Measurements from ENCODE around the gene TRIM46.
"Not testable (repeated sequence)": the region's sequence is repeated elsewhere in the genome, so short reads cannot be mapped to it uniquely, and the experiment has no call there.

TRIM46 gene

DNA sequence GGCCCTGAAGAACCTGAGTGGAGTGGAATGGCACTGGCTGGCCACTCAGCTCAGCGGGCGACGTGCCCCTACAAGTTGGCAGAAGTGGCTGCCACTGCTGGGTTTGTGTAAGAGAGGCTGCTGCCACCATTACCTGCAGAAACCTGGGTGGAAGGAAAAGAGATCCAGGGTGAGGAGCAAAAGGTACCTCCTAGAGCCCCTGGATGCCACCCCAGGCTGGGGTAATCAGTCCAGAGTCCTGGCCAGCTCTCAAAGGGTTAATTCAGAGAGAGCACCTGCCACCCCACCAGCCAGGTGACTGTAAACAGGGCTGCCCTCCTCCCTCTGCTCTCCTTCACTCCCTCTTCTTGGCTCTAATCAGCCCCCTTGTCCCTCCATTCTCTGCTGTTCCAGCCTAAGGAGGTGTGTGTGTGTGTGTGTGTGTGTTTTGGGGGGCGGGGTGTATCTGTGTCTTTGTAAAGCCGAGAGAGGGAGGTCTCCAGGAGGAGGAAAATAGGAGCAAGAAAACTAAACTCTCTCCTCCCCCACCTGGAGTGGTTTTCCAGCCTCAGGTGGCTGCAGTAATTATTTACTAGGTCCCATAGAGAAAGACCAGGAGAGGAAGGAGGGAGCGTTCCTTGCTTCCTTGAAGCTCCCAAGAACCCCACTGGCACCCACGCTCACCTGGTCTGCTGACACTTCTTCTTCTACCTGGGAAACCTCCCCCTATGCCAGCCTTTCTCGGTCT, 12.6 kb downstream of the TRIM46 start:
- DNase-seq (ENCODE audit: low read depth in 2 of 2): no peak

DNA sequence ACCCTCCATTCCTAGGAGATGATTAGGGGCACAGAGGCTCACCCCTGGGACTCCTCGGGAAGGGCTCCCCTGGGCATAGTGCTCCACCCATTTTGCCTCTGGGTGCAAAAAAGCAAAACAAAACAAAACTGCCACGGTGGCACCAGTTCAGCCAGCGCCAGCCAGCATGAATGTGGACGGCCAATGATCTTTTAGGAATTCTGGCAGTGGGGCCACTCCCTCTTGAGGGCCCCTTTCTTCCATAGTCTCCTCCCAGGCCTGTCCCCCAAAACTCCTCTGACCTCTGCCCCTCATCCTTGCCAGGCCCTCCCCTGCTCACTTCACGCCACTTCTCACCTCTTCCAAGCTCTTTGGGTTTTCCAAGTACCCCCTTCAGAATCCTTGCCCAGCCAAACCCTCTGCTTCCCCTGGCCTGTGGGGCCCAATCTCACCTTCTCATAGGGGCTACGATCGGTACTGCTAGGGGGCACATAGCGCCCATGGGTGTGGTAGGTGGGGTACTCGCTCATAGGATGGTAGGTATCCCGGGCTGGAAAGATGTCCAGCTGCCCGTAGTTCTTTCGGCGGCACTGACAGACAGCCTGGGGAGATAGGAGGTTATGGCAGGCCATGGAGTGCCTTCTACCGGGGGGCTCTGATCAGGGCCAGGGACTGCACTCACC, 13.3 kb downstream of the TRIM46 start:
- no peak for DNase-seq (ENCODE audit: low read depth in 2 of 2)

DNA sequence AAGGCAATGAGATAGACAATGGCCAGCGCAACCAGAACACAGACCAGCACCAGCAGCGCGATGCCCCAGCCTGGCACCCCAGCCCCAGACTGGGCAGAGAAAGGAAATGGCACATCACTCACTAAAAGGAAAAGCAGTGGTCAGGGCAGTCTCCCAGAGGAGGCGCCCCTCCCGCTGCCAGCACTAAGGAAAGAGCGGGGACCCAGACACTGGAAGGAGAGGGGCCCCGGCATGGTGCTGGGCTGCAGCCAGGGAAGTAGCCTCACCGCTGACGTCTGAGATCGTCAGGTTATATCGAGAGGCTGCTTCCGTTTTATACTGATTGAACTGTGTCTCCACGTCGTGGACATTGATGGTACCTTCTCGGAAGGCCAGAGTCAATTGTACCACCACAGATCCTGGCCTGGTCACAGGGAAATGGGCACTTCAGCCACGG, 13.8 kb downstream of the TRIM46 start:
- no peak for DNase-seq (ENCODE audit: low read depth in 2 of 2)

DNA sequence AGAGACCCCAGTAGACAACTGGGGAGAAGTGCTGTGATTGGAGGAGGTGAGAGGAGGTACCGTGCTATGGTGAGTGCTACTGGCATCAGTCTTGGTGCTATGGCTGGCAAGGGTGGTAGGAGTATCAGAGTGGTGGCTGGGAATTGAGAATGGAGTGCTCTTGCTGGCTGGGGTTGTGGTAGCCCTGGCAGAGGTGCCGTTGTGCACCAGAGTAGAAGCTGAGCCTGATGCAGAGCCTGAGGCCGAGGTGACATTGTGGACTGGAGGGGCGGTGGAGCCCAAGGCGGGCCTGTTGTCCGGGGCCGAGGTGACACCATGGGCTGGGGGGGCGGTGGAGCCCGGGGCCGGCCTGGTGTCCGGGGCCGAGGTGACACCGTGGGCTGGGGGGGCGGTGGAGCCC, 14.6 kb downstream of the TRIM46 start:
- DNase-seq (ENCODE audit: low read depth in 2 of 2): no peak

DNA sequence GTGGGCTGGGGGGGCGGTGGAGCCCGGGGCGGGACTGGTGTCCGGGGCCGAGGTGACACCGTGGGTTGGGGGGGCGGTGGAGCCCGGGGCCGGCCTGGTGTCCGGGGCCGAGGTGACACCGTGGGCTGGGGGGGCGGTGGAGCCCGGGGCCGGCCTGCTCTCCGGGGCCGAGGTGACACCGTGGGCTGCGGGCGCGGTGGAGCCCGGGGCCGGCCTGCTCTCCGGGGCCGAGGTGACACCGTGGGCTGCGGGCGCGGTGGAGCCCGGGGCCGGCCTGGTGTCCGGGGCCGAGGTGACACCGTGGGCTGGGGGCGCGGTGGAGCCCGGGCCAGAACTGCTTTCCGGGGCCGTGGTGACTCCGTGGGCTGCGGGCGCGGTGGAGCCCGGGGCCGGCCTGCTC, 16.3 kb downstream of the TRIM46 start:
- DNase-seq (ENCODE audit: low read depth in 2 of 2): not testable (repeated sequence)

DNA sequence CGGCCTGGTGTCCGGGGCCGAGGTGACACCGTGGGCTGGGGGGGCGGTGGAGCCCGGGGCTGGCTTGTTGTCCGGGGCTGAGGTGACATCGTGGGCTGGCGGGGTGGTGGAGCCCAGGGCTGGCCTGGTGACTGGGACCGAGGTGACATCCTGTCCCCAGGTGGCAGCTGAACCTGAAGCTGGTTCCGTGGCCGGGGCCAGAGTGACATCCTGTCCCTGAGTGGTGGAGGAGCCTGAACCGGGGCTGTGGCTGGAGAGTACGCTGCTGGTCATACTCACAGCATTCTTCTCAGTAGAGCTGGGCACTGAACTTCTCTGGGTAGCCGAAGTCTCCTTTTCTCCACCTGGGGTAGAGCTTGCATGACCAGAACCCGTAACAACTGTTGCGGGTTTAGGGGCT, 18.3 kb downstream of the TRIM46 start:
- DNase-seq (ENCODE audit: low read depth in 2 of 2): no peak

DNA sequence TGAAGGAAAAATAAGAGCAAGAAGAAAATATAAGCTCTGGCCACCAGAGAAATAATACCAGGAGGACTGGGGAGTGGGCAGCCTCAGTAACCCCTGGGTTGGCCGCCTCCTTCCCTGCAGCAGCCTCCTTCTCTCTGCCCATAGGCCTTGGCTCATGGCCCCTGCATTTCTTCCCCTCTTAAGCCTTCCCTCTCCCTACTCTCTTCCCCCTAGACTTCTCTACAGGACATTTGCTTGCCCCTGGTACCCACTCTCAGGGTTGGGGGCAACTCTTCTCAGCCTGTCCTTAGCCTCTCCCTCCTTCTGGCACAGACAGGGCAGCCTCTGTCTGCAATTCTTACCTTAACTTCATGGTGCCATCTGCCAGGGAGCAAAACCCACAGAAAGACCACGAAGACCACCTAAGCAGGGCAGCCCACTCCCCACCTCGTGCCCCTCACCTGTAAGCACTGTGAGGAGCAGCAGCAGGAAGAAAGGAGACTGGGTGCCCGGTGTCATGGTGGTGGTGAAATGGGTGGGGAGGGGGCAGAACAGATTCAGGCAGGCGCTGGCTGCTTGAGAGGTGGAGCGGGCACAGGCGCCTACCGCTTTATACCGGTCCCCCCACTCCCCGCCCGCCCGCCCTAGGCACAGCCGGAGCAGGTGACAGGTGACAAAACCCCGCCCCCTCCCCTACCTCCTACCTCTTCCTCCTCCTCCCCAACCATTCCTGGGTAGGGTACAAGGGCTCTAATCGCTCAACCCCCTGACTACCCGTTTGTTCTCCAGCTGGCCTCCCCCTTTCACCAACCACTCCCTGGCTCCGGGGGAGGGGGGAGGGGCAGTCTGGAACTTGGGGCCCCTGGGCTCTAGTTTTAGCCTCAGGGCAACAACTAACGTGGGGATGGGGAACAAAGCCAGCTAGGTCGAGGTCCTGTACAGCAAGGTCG, 19.0 kb downstream of the TRIM46 start:
- peak in 1 of 2 donors; percentile 28 for DNase-seq (ENCODE audit: low read depth in 2 of 2)

DNA sequence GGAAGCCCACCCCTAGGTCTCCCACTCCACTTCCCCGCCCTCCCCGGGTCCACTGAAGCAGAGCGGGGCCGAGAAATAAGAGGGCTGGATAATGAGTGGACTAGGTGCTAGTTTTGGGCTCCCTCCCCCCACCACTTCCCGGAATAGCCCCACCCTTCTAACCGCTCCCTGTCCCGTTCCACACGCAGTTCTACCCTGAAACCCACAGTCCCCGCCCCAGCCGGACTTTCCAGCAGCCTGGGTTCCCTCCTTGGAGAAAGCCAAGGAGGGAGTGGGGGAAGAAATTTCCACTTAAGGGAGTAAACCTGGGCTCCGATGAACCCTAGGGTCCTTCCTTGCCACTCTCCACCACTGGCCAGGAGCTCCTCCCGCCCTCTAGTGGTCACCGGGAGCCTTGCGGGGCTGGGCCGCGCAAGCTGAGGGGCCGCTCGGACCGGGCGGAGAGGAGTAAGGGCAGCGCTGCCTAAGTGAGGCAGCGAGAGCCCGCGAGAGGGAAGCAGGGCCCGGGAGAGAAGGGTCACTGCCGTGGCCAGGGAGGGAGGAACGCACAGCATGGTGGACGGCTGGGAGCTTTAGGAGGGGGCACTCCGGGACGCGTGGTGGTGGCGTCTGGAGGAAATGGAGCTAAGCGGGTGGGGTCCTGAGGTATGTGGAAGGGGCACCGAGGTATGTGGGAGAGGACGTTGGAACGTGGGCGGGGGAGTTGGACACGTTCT, 19.8 kb downstream of the TRIM46 start:
- peak; percentile 56 to 71 for DNase-seq (ENCODE audit: low read depth in 2 of 2)

DNA sequence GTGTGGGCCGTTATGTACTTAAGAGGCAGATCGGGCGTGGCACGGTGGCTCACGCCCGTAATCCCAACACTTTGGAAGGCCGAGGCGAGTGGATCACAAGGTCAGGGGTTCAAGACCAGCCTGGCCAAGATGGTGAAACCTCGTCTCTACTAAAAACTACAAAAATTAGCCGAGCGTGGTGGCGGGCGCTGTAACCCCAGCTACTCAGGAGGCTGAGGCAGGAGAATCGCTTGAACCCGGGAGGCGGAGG, 20.3 kb downstream of the TRIM46 start:
- DNase-seq (ENCODE audit: low read depth in 2 of 2): not testable (repeated sequence)

DNA sequence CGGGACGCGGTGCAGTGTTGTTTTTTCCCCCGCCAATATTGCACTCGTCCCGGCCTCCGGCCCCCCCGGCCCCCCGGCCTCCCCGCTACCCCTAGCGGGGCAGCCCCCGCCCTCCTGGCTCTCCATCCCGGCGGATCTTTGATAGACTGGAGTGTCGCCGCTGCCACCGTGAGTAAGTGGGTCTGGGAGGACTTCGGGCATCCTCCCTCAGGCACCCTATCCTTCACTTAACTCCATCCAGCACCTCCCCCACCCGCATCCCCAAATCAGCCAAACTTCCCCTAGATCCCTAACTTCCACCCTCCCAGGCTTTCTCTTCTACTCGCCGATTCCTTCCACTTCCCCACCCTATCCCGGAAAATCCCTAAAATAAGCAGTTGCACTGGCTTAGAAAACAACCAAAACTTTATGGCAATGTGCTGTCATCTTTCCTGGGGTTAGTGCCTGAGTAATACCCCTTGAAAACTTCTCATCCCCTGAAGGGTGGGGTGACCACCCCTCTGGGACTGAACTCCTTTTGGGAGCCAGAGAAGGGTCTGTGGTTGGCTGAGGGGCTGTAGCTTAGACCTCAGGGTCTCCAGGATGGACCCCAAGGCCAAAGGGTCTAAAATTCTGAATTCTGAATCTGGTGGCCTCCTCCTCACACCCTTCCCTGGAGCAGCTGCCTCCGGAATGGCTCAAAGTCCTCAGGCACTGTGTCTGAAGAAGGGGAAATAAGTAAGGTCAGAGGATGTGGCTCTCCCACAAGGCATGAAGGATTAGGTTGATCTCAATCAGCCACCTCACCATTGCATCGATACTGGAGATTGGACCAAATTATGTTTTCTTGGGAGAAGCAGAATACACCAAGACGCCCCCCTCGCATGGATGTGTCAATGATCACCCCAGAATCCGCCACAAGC, 21.8 kb downstream of the TRIM46 start:
- no peak for DNase-seq (ENCODE audit: low read depth in 2 of 2)

DNA sequence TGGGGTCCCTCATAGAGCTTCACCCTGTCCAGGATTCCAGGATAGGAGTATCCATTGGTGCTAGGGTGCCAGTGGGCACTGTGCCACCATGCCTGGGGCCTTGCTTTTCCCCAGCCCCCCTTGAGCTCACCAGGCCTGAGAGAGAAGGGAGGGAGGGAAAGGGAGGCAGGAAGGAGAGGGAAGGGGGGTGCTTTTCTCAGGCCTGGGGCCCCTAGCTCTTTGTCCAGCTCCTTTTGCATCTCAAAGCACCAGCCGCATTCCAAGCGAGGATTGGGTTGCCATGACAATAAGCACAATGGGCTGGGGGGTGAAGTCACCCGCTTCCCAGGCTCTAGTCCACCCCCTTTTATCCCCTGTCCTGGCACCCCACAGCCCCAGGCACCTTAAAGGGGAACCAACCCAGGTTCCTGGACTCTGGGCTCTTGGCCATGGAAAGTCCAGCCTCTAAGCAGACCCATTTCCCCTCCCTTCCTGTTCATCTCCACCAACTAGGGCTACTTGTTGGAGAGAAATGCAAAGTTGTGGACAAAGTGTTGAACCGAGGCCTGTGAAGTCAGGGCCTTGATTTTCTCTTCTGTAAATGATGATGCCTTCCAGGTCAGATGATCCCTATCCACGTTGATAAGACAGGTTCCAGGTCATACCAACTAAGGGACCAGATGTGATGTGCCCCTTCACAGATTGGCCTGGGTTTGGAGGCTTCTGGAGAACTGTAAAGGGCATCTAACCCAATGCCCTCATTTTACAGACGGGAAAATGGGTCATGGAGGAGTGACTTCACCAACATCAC, 22.6 kb downstream of the TRIM46 start:
- no peak for DNase-seq (ENCODE audit: low read depth in 2 of 2)

DNA sequence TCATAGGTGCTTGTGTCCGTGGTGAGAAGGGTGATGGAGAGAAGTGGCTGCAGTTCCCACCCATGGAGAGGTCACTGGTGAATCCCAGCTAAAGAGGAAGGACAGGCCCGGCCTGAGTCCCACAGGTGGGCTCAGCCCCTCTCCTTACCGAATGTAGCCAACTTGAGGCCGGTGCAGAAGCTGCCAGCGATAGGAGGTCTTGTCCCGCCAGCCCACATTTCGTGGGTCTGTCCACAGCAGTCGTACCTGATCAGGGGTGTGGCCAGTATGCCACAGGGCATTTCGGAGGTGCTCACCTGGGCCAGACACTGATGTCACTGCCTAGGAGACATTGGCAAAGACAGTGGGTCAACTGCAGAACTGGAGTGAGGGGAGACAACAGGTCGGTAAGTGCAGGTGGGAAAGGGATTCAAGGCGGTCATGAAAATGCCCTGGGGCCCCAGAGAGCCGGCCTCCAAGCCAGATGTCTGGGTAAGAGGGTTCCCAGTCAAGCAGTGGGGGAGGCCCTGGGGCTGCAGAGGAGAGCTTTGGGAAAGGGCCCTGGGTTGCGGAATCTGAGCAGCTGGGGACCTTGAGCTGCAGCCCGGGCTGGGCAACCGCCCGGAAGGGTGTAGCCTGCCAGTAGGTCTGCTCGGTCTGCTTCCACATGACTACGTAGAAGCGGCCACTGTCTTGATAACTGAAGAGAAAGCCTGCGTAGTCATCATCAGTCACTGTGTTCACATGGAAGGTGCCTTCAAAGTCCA, 23.4 kb downstream of the TRIM46 start:
- DNase-seq (ENCODE audit: low read depth in 2 of 2): no peak

DNA sequence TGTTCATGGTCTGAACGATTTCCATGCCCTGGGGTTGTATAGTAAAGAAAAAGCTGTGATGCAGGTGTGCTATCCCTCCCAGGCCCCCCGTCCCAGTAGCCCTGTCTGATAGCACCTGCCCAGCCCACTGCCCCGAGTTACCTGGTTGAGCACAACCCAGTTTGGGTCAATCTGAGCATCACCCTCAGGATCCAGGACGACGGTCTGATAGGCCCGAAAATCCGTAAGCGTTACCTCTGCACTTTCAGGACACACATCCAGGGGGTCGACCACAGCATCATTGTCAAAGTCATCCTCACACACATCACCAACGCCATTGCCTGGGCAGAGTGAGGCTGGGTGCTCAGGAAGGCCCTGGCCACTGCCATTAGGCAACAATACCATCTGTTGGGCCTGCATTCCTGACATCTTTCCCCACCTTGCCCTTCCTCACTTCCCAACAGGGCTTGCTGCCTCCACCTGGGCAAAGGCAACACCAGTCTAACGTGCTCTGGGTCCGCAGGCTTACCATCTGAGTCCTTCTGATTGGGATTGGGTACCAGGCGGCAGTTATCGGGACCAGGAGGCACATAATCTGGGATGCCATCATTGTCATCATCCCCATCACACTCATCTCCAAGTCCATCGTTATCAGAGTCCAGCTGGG, 24.4 kb downstream of the TRIM46 start:
- no peak for DNase-seq (ENCODE audit: low read depth in 2 of 2)

DNA sequence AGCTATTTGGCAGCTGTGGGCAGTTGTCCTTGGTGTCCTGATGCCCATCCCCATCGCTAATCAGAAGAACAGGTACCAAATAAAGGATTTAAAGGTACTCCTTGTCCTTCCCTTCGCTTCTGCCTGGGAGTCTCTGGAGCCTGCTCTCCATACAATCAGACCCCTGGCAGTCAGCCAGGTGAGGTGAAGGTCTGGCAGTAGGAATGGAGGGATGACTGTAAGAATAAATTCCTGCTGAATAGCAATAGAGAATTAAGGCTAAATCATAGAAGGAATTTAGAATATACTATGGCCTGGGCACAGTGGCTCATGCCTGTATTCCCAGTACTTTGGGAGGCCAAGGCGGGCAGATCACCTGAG, 24.9 kb downstream of the TRIM46 start:
- no peak for DNase-seq (ENCODE audit: low read depth in 2 of 2)

DNA sequence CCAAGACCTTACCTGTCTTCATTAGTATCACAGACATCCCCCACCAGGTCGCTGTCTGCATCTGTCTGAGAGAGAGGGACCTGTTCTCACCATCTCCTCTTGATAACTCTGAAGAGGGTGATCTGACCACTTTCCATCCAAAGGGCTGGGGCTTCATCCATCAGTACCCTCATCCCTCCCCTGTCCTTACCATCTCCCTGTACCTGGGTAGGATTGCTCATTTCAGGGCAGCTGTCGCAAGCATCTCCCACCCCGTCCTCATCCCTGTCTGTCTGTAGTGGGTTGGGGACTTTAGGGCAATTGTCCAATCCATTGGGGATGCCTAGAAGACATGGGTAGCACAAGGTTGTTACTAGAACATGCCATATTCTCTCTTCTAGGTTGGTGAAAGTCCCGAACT, 26.1 kb downstream of the TRIM46 start:
- DNase-seq (ENCODE audit: low read depth in 2 of 2): no peak

DNA sequence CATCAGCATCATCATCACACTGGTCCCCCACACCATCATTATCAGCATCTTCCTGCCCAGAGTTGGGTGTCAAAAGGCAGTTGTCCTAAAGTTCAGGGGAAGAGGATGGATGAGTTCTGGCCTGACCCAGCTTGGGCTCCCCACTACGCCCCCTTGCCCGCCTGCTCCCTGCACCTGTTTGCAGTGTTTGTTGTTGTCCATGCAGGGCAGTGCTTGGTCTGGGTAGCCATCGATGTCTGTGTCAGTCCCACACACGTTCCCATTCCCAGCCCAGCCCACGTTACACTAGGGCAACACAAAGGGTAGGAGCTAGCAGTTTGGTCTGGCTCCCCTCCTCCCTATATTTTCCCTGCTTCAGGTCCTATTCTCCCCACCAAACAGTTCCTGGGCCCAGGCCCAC, 27.3 kb downstream of the TRIM46 start:
- no peak for DNase-seq (ENCODE audit: low read depth in 2 of 2)

DNA sequence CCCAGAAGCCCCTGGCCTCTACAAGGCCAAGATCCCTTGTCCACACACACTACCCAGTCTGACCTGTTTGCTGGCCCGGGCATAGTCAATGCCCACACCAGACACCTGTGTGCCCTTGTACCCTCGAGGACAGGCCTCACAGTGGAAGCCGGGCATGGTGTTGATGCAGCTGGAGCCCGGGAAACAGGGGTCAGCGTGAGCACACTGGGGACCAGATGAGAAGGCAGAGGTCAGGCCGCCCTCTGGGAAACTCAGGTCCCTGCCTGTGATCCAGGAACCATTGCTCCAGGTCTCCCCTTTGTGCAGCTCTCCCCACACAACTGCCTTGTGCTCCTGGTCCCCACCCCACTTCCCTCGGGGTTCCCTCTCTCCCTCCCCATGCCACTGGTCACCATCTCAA, 28.5 kb downstream of the TRIM46 start:
- DNase-seq (ENCODE audit: low read depth in 2 of 2): no peak

DNA sequence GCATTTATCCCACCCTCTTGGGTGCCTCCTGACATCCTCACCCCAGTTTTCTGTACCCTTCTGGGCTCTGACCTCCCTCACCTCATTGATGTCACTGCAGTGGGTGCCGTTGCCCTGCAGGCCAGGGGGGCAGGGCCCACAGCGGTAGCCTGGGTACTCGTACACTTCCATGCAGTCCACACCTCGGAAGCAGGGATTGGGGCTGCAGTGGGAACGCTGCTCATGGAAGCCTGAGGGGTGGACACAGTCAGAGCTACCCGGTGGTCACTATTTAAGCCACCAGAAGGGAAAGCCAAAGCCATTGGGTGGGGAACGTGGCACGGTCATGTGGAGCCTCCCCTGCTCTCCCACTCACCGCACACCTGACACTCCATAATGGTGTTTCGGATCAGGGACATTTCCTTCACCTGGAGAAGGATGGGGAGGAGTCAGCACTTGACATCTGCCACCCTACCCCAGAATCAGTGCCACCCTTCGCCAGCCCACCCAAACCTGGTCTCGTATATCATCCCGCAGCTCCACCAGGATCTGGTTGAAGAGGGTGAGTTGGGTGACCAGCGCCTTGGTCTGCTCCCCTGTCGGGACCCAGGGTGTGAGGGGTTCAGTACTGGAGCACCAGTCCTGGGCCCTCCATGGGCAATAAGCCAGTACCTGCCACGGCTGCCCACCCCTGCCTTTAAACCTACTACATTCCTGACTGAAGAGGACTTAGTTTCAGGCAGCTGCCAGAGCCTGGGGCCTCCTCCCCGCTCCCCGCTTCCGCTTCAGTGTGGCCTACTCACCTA, 29.3 kb downstream of the TRIM46 start:
- no peak for DNase-seq (ENCODE audit: low read depth in 2 of 2)

Measured in stimulated activated CD4-positive, alpha-beta T cell treated with anti-CD3 and anti-CD28 coated beads, Interleukin-1b, Interleukin-23, amount 100 ng/mL, for 4 hours (primary cell).